AG04449 (cell line): ENCODE measurements around the gene COQ10A.

Experiments used
- CTCF ChIA-PET: fragments of 350-600 bp; formaldehyde crosslinking; extraction: SDS; loops from one replicate; lab custom pipeline; 2021; ENCODE audit warnings: antibody characterized with exemption; lab: Yijun Ruan, JAX
- POLR2A ChIA-PET: fragments of 400-600, 350-600 bp; formaldehyde crosslinking; extraction: SDS; loops from one replicate; lab custom pipeline; 2020; ENCODE audit warnings: antibody characterized with exemption, inconsistent platforms; lab: Yijun Ruan, JAX
- DNase-seq: peaks from one replicate; pipeline ENCODE4 v3.0.0-alpha.2; 2010; ENCODE audit warnings: low read depth, low spot score
- H3K4me3 ChIP-seq: 2 replicates; pipeline ENCODE4 v1.5.1; 2011; ENCODE audit warnings: low read depth, mild to moderate bottlenecking, control low read depth, low read length
- TF ChIP-seq, protein P1 (sequence below): IDR thresholded peaks from one replicate; pipeline ENCODE4 v1.5.1; 2011; ENCODE audit warnings: mild to moderate bottlenecking, moderate library complexity, low read length, control low read depth, inconsistent platforms; ENCODE audit not compliant: insufficient read depth; ENCODE audit errors: missing control alignments

The COQ10A gene

GRCh38 chr12:56308714-56309113, 42.0 kb downstream of the COQ10A start:
- TF ChIP-seq, protein P1, sequence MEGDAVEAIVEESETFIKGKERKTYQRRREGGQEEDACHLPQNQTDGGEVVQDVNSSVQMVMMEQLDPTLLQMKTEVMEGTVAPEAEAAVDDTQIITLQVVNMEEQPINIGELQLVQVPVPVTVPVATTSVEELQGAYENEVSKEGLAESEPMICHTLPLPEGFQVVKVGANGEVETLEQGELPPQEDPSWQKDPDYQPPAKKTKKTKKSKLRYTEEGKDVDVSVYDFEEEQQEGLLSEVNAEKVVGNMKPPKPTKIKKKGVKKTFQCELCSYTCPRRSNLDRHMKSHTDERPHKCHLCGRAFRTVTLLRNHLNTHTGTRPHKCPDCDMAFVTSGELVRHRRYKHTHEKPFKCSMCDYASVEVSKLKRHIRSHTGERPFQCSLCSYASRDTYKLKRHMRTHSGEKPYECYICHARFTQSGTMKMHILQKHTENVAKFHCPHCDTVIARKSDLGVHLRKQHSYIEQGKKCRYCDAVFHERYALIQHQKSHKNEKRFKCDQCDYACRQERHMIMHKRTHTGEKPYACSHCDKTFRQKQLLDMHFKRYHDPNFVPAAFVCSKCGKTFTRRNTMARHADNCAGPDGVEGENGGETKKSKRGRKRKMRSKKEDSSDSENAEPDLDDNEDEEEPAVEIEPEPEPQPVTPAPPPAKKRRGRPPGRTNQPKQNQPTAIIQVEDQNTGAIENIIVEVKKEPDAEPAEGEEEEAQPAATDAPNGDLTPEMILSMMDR, result no peak
- POLR2A ChIA-PET, result interaction anchor here (0.6 kb wide), 1 partner anchor 51 kb away, joined by 3 read pairs; the partner anchor contains the start of gene STAT2

DNA sequence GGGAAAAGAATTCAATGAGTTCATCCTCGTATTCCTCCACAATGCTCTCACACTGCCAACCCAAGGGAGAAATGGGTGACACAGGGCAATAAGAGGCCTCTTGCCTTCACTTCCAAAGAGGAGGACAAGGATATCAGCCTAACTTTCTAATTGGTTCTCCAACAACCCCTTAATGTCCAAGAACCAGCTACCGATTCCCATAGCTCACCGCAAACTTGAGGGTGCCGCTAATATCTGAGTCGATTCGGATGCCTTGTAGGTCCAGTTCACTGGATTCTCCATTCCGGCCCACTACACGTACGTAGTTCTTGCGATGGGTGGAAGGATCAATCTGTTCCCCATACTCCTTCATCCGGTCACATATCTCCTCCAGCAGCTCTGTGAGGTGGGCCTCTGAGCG, 44.3 kb downstream of the COQ10A start:
- ChIA-PET POLR2A (no interaction called here), CTCF (interaction anchor here (1.5 to 1.6 kb wide), 2 partner anchors 122 to 154 kb away, joined by 3 to 7 read pairs; partner anchors contain the start of gene SMARCC2)
- DNase-seq, result no peak
- TF ChIP-seq, protein P1, result no peak
- H3K4me3 ChIP-seq, result no peak overlapping the region

More at GRCh38 chr12:56308714-56309113, 42.0 kb downstream of the COQ10A start:
- no peak for DNase-seq
- no peak overlapping the region for H3K4me3 ChIP-seq
- CTCF ChIA-PET, result interaction anchor here (0.8 to 1.9 kb wide), 8 partner anchors 15 to 155 kb away, joined by 3 to 10 read pairs (median 4); partner anchors contain the start of genes ANKRD52, COQ10A and SMARCC2

DNA sequence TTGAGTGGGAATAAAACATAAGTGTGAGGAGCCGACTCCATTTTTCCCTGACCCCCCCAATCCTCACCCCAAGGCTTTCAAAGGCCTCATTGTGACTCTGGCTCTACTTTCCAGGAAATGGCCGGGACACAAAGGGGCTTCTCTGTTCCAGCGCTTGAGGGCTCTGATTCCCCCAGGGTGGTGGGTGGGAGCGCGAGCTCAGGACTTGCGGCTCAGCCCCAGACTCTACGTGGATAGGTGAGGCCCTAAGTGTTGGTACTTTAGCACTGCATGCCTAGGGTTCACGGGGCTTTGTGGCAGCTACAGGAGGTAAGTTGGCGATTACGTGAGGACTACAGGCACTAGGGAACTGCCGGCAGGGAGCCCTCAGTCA, 48.5 kb downstream of the COQ10A start:
- peak overlapping the region; percentile 96 for H3K4me3 ChIP-seq
- ChIA-PET CTCF (interaction anchor here (0.7 to 4.9 kb wide), 8 partner anchors 10 to 149 kb away, joined by 3 to 24 read pairs (median 4); partner anchors contain the start of genes SMARCC2 and TIMELESS), POLR2A (interaction anchor here (0.8 to 1.7 kb wide), 10 partner anchors 9 to 149 kb away, joined by 3 to 7 read pairs (median 5); partner anchors contain the start of genes CS, IL23A, PAN2 and RNF41)
- TF ChIP-seq, protein P1, result no peak
- DNase-seq, result no peak

DNA sequence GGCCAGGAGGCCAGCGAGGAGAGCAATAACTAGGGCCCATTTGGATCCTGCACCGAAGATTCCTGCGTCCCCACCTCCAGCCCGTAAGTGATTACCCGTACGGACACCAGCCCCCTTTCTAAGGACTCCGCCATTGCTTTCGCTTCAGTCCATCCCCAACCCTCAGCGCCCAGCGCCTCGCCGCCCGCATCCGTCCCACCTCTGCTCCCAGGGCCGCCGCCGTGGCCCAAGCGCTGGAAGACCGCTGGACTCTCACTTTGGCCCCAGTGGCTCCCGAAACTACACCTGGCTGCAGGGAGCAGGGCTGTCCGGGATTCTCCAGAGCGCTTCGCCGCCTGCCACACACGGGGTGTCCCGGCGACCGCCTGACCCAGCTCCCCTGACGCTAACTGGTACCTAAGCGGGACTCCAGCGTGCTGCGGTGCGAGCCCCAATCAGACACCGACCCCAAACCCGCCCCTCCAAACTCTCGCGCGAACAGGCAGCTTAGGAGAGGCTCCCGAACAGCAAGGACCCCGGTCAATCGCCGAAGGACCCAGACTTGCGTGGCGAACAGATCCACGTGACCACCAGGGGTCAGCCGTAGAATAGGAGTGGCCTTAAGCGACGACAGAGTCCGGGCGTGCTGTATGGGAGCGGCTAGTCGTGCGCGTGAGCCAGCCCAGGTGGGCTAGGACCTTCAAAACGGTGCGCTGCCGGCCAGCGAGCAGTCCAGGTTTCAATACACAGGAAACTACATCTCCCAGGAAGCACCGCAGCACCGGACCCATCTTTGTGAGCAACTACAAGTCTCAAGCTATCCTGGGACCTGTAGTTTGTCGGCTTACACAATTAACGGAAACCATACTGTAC, 49.1 kb downstream of the COQ10A start, which contains the start of gene CNPY2:
TSS of gene CNPY2 (minus strand) at position 367 of the 852 bp plus-strand sequence. CDS start 771 bp downstream, outside the sequence.
- DNase-seq, result peak; percentile 77

GRCh38 chr12:56317675-56318074, 50.9 kb downstream of the COQ10A start:
- POLR2A ChIA-PET, result no interaction called here
- no peak for DNase-seq
- CTCF ChIA-PET, result interaction anchor here (4.9 kb wide), 1 partner anchor 146 kb away, joined by 24 read pairs; no protein-coding TSS in a partner anchor
- H3K4me3 ChIP-seq, result no peak overlapping the region
- TF ChIP-seq, protein P1, result no peak

More for the DNA sequence above, 49.1 kb downstream of the COQ10A start, which contains the start of gene CNPY2:
- POLR2A ChIA-PET, result interaction anchor here (0.6 to 1.7 kb wide), 15 partner anchors 8 to 148 kb away, joined by 3 to 7 read pairs (median 3); partner anchors contain the start of genes CS, IL23A, PAN2 and RNF41
- peak within 1 kb of the TSS; percentile 96 for H3K4me3 ChIP-seq
- CTCF ChIA-PET, result interaction anchor here (0.7 to 4.9 kb wide), 12 partner anchors 10 to 153 kb away, joined by 3 to 24 read pairs (median 3); partner anchors contain the start of genes SMARCC2, SPRYD4 and TIMELESS
- TF ChIP-seq, protein P1, result peak; percentile 14
